Measurements from ENCODE around the gene CLIP1. TPM values are rescaled to one million over a fixed set of nuclear protein-coding genes. Genes with fewer than 3 reads are reported as not detected.

The CLIP1 gene
- total and polyA plus RNA-seq, 2 of the 4 experiments (the other 2 are of a cell fraction) = 38.0 to 54.8 TPM

GRCh38 chr12:122363782-122364181 lies 58.7 kb downstream of the CLIP1 start:
- H3K4me1 ChIP-seq (ENCODE audit: control insufficient read depth, insufficient read depth, low read length) = peaks cover 18% of the 10 kb centered on the region
- intact Hi-C loops (cut with micrococcal nuclease) (no loop called here), in situ Hi-C loops (cut with MboI; ENCODE audit: low sequenced_read_pairs) (no loop called here), dilution Hi-C loops (cut with HindIII; ENCODE audit: low sequenced_read_pairs, unreplicated experiment) (no loop called here)
- H3K27me3 ChIP-seq (ENCODE audit: control insufficient read depth, insufficient read depth, low read length) = no peaks in the 10 kb centered on the region
- POLR2A ChIA-PET (ENCODE audit: unreplicated experiment) = no interaction called here
- H2AFZ ChIP-seq (replicated peaks; ENCODE audit: low read length, poor library complexity) = no peak overlapping the region
- H2BK120ac ChIP-seq (ENCODE audit: low read depth, low read length) = no peak overlapping the region
- no peak for DNase-seq
- no peak overlapping the region for H2AK5ac ChIP-seq (ENCODE audit: low read depth, low read length)
- CTCF ChIA-PET = no interaction called here
- H2AK9ac ChIP-seq (replicated peaks; ENCODE audit: low read depth, low read length, poor library complexity) = no peak overlapping the region
- TF ChIP-seq SMC3 (IDR thresholded peaks at IDR 0.05; ENCODE audit: low read depth, low read length) (no peak), CEBPB (IDR thresholded peaks at IDR 0.05; ENCODE audit: low read depth, low read length) (peak; percentile 67)
- H3K4ac ChIP-seq (ENCODE audit: low read depth, low read length) = no peak overlapping the region
- no TSS peak for BruUV-seq (replicated peaks)
- ATAC-seq (ENCODE audit: low read depth) = no peak
- no peak overlapping the region for H2BK20ac ChIP-seq (ENCODE audit: low read depth, low read length)
- peaks cover 8 to 60% of the 10 kb centered on the region in 2 experiments; a peak in 3 of 4 replicates for H3K79me1 ChIP-seq (ENCODE audit: low read depth in 1 of 2, low read length in 2 of 2)
- H3K18ac ChIP-seq (ENCODE audit: low read depth, low read length) = no peak overlapping the region
- no peak overlapping the region for H4K91ac ChIP-seq (ENCODE audit: insufficient read depth, low read depth, low read length)
- no peak overlapping the region for H3K56ac ChIP-seq (ENCODE audit: extremely low read depth, insufficient read depth, low read length)
- H4K20me1 ChIP-seq (ENCODE audit: insufficient read depth, low read length) = peaks cover 6% of the 10 kb centered on the region; the same call in 1 of the 2 replicates
- H2BK15ac ChIP-seq (ENCODE audit: low read depth, low read length) = no peak overlapping the region
- no peak overlapping the region for H3K14ac ChIP-seq (replicated peaks; ENCODE audit: low read depth, low read length)
- H3K9me3 ChIP-seq (ENCODE audit: control insufficient read depth, insufficient read depth, low read length) = no peaks in the 10 kb centered on the region
- H3K27ac ChIP-seq (ENCODE audit: insufficient read depth, low read length) = no peak overlapping the region
- no CpG with 5 or more reads among the region's 9 CpGs for WGBS, 2 experiments (ENCODE audit: extremely low coverage in 2 of 2, insufficient read length in 1 of 2)
- no peak overlapping the region for H3K4me3 ChIP-seq (ENCODE audit: insufficient read depth, low read depth, low read length)
- H3K9me1 ChIP-seq (ENCODE audit: insufficient read depth, low read length) = peaks cover 4% of the 10 kb centered on the region
- H3K23ac ChIP-seq (ENCODE audit: low read depth, low read length) = no peak overlapping the region
- H3K36me3 ChIP-seq (ENCODE audit: control insufficient read depth, insufficient read depth, low read length) = peaks cover 24% of the 10 kb centered on the region
- H3K4me2 ChIP-seq (ENCODE audit: low read depth, low read length) = no peak overlapping the region
- no peak overlapping the region for H3K9ac ChIP-seq (ENCODE audit: low read depth, low read length)
- no peak overlapping the region for H4K5ac ChIP-seq (ENCODE audit: low read depth, low read length)
- no peak overlapping the region for H2BK5ac ChIP-seq (ENCODE audit: low read depth, low read length, poor library complexity, severe bottlenecking)
- H4K8ac ChIP-seq (ENCODE audit: low read depth in 2 of 2, low read length in 2 of 2) = no peak overlapping the region

Measured in IMR-90 (cell line).